Measurements from ENCODE around the gene HAND1.

- TF ChIP-seq, protein P1, sequence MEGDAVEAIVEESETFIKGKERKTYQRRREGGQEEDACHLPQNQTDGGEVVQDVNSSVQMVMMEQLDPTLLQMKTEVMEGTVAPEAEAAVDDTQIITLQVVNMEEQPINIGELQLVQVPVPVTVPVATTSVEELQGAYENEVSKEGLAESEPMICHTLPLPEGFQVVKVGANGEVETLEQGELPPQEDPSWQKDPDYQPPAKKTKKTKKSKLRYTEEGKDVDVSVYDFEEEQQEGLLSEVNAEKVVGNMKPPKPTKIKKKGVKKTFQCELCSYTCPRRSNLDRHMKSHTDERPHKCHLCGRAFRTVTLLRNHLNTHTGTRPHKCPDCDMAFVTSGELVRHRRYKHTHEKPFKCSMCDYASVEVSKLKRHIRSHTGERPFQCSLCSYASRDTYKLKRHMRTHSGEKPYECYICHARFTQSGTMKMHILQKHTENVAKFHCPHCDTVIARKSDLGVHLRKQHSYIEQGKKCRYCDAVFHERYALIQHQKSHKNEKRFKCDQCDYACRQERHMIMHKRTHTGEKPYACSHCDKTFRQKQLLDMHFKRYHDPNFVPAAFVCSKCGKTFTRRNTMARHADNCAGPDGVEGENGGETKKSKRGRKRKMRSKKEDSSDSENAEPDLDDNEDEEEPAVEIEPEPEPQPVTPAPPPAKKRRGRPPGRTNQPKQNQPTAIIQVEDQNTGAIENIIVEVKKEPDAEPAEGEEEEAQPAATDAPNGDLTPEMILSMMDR (conservative IDR thresholded peaks at IDR 0.05; ENCODE audit: low read depth in 2 of 2): no peak
- TF ChIP-seq, protein P2, sequence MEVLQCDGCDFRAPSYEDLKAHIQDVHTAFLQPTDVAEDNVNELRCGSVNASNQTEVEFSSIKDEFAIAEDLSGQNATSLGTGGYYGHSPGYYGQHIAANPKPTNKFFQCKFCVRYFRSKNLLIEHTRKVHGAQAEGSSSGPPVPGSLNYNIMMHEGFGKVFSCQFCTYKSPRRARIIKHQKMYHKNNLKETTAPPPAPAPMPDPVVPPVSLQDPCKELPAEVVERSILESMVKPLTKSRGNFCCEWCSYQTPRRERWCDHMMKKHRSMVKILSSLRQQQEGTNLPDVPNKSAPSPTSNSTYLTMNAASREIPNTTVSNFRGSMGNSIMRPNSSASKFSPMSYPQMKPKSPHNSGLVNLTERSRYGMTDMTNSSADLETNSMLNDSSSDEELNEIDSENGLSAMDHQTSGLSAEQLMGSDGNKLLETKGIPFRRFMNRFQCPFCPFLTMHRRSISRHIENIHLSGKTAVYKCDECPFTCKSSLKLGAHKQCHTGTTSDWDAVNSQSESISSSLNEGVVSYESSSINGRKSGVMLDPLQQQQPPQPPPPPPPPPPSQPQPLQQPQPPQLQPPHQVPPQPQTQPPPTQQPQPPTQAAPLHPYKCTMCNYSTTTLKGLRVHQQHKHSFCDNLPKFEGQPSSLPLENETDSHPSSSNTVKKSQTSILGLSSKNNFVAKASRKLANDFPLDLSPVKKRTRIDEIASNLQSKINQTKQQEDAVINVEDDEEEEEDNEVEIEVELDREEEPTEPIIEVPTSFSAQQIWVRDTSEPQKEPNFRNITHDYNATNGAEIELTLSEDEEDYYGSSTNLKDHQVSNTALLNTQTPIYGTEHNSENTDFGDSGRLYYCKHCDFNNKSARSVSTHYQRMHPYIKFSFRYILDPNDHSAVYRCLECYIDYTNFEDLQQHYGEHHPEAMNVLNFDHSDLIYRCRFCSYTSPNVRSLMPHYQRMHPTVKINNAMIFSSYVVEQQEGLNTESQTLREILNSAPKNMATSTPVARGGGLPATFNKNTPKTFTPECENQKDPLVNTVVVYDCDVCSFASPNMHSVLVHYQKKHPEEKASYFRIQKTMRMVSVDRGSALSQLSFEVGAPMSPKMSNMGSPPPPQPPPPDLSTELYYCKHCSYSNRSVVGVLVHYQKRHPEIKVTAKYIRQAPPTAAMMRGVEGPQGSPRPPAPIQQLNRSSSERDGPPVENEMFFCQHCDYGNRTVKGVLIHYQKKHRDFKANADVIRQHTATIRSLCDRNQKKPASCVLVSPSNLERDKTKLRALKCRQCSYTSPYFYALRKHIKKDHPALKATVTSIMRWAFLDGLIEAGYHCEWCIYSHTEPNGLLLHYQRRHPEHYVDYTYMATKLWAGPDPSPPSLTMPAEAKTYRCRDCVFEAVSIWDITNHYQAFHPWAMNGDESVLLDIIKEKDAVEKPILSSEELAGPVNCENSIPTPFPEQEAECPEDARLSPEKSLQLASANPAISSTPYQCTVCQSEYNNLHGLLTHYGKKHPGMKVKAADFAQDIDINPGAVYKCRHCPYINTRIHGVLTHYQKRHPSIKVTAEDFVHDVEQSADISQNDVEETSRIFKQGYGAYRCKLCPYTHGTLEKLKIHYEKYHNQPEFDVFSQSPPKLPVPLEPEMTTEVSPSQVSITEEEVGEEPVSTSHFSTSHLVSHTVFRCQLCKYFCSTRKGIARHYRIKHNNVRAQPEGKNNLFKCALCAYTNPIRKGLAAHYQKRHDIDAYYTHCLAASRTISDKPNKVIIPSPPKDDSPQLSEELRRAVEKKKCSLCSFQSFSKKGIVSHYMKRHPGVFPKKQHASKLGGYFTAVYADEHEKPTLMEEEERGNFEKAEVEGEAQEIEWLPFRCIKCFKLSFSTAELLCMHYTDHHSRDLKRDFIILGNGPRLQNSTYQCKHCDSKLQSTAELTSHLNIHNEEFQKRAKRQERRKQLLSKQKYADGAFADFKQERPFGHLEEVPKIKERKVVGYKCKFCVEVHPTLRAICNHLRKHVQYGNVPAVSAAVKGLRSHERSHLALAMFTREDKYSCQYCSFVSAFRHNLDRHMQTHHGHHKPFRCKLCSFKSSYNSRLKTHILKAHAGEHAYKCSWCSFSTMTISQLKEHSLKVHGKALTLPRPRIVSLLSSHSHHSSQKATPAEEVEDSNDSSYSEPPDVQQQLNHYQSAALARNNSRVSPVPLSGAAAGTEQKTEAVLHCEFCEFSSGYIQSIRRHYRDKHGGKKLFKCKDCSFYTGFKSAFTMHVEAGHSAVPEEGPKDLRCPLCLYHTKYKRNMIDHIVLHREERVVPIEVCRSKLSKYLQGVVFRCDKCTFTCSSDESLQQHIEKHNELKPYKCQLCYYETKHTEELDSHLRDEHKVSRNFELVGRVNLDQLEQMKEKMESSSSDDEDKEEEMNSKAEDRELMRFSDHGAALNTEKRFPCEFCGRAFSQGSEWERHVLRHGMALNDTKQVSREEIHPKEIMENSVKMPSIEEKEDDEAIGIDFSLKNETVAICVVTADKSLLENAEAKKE (CRISPR knock-in tag; IDR thresholded peaks at IDR 0.05): no peak
Measured at GRCh38 chr5:154524181-154524580, 46.2 kb upstream of the HAND1 start.
